GM19452 (cell line): ENCODE measurements around the gene HMBS.
"Not testable (repeated sequence)": the region's sequence is repeated elsewhere in the genome, so short reads cannot be mapped to it uniquely, and the experiment has no call there.

Experiments
- ATAC-seq: cut with Tn5 transposase; IDR thresholded peaks from one replicate; pipeline ENCODE4 v1.9.1; 2021; ENCODE audit not compliant: unreplicated experiment

HMBS gene

DNA sequence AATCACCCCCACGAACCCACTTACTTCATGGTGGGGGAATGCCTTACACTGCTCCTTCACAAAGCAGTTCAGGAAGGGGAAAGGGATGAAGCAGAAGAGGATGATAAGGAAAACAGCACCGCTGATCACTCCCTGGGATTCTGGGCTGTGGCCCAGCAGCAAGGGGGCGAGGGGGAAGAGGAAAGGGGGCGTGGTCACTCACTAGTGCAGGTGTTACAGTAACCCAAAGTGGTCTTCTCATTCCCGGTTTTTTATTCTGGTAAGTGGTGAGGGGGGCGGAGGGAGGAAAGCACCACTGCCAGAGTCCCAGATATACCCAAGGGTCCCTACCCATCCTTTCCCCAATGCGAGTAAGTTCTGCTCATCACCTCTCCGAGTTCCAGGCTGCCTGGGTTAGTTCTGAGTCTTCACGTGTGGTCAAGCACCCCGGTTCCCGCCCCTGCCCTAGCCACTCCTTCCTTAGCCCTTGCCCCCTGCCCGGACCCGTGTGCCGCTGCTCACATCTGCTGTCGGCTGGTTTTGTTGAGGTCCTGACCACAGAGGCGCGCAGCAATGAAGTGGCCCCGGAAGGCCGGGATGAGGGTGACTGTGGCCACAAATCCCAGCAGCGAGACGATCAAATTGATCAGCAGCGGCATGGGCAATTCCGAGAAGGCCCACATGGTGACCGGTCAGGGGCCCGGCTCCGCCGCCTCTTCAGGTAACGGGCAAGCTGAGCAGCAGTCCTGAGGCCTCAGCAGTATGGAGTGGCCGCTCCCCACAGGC lies 16.5 kb downstream of the HMBS start:
- ATAC-seq: peak; percentile 35

DNA sequence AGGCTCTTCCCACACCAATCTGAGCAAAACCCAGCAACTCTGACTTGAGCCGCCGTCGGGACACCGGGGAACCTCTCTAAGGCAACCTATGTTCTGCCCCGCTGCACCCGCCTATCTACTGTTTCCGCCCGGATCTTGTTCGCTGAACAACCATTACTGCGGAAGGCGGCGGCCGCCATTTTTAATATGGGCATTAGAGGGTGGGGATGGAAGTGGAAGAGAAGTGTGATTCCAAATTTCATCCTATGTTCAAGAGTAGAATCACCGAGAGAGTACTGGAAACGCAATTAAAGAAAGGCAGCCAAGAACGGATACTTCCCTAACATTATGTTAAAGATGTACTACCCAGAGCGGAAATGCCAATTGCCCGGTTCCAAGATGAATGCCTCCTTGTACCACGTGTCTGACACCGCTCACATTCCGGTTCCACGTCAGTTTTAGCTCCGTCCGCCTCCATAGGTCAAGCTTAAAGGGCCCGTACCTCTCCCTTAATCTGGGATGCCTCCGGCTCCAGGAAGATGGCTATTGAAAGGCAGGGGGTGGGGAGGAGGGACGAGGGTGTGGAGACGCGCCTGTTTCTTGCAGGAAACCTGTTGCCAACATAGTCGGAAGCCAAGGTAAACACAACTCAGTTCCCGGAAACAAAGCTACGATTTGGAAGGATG lies 17.2 kb downstream of the HMBS start, which contains the start of gene DPAGT1:
Gene DPAGT1, minus strand, starts transcription at position 95 of the 665 bp plus-strand sequence. CDS start 198 bp downstream, outside the sequence.
- peak; percentile 67 for ATAC-seq

DNA sequence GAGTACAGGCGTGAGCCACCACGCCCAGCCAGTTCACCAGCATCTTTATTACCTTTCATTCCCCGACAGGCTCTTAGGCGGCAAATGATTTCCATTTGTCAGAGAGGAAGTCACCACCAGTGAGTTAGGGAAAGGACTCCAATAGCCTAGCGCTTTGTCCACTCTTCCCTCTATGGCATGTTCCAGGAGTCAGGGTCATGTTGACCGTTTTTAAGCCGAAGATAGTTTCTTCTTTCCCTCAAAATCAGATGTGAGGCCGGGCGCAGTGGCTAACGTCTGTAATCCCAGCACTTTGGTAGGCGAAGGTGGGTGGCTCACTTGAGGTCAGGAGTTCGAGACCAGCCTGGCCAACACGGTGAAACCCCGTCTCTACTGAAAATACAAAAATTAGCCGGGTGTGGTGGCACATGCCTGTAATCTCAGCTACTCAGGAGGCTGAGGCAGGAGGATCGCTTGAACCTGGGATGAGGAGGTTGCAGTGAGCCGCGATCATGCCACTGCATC lies 18.5 kb downstream of the HMBS start:
- ATAC-seq: not testable (repeated sequence)

DNA sequence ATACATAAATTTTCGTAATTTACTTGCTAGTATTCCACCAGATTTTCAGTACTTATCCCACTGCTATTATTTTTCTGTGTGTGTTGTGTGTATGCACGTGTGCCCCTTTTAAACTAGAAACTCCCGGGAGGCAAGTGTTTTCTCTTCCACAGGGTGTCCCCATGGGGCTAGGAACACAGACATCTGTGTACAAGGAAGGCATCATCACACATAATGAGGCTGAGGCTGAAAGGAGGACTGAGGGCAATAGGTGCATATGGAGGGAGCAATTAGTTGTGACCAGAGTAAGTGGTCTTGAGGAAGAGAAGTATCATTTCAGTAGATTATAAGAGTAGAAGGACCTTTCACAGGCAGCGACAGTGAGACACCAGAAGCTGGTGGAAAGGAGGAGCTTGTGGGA lies 19.1 kb downstream of the HMBS start:
- ATAC-seq: no peak

DNA sequence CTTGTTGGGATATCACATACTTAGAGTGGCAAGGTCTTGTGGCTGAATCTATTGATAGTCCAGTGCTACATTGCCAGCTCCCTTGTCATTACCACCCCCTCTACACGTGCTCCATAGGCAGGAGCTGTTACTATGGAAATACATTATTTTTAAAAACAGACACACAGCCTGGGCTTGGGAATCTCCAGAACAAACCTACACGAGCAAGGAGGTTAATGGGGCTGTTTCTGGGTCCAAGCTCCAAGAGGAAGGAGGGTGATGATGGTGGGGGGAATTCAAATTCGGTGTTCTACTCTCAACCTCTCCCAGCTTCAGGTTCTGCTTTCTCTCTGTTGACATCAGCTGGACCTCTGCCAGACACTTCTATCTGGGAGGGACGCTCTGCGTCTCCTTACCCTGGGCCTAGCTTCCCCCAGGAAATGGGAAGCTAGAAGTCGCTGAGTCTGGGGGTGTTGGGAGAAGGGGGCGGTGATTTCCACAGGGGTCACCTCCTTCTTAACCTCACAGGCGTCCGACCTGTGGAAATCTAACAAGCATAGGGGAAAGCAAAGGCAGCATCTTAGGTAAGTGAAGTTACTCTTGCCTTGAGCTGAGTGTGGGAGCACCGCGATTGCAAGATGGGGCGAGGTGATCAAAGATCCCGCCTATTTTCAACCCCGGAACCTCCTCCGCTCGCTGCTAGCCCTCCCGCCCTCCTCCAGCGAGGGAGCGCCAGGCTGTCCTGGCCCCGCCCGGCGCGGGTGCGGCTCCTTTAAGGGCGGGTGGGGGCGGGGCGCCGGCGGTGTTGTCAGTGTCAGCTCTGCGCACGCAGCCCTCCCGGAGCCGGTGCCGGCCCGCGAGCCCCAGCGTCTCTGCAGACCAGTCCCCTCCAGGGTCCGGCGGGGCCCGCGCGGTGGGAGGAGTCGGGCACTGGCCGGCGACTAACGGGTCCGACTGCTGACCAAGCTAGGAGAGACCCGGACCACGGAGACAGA lies 22.2 kb downstream of the HMBS start, which contains the start of gene C2CD2L:
Gene C2CD2L, plus strand, starts transcription at position 781 of the 974 bp plus-strand sequence. CDS start 398 bp downstream, outside the sequence.
- ATAC-seq: peak; percentile 71

DNA sequence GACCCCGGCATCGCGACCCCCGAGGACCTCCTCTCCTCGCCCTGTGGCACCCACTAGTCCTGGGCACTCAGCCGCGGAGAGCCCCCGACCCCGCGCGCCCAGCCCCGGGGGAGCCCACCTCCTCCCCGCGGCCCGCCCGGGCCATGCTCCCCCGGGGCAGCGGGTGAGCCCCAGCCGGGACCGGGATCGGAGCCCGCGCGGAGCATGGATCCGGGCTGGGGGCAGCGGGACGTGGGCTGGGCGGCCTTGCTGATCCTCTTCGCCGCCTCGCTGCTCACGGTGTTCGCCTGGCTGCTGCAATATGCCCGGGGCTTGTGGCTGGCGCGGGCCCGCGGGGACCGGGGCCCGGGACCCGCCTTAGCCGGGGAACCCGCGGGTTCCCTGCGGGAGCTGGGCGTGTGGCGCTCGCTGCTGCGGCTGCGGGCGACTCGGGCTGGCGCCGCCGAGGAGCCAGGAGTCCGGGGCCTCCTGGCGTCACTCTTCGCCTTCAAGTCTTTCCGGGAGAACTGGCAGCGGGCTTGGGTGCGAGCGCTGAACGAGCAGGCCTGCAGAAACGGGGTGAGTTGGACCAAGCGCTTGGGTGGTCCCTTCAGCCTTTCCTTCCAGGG lies 23.0 kb downstream of the HMBS start:
- peak; percentile 32 for ATAC-seq

DNA sequence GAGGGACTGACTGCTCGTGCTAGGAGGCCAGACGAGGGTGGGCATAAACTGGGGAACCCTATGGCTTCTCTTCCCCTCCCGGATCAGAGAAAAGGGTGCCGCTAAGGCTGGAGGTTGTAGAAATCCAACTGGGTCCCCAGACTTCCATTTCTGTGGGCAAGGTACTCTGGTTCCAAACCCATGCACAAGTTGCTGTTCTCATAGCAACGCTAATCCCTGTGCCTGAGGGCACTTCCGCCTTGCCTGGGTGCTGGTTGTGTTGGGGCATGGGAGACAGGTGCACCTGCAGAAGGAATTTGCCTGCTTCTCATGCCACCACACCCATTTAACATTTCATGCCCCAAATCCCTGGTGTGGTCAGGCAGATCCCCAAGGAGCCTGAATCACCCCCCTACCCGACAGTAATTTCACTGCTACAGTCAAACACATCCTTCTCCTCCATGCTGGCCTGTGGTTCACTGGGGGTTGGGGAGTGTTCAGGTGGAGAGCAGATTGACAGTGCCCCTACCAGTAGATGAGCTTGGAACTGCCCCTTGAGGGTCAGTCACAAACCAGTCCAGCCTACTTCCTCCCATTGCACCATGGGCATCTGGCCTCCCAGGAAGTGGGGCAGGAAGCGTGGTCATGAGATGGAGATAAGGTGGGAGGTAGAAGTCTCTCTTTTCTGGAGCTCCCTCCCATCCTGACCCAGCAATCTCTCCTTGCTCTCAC lies 23.6 kb downstream of the HMBS start:
- no peak for ATAC-seq

DNA sequence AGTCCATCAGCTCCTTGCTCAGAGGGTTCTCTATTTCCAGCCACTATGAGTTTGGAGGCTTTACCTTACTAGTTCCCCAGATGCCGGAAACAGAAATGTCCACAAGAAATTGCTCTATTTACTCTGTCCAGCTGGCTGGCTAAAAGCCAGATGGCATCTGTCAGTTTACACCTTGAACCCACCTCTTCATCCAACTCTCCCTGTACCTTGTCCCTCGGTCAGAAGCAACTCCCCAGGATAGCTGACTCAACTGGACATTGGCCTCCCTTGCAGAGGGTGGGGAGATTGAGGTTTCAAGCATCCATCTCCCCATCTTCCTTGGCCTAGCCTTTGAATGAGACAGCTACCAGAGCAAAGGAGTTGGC lies 24.2 kb downstream of the HMBS start:
- ATAC-seq: no peak

DNA sequence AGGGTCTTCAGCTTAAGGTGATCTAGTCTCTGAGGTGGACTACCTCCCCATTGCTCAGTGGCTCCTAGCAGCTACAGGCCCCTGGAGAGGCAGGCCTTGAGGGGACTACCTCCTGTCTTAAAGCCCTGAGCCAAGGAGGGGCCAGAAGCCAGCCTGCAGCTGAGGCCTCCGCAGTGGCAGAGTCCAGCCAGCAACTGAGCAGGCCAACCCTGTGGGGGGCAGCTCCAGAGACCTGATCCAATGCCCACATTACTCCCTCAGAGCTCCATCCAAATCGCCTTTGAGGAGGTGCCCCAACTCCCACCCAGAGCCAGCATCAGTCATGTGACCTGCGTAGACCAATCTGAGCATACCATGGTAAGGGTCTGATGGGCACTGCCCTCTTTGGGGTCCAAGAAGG lies 25.2 kb downstream of the HMBS start:
- no peak for ATAC-seq

DNA sequence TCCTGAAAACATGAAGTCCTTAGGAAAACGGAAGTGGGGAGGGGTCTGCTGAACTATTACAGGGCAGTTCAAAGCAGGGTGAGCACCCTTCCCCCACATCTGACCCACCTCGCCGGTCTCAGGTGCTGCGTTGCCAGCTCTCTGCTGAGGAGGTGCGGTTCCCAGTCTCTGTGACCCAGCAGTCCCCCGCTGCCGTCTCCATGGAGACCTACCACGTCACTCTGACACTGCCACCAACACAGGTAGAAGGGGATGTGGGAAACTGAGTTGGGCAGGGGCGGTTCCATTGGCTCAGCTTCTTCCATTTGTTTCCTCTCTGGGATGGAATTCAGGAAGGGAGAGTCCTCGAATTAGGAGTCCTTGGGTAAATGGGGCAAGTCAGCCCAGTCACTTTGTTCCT lies 25.8 kb downstream of the HMBS start:
- ATAC-seq: no peak

DNA sequence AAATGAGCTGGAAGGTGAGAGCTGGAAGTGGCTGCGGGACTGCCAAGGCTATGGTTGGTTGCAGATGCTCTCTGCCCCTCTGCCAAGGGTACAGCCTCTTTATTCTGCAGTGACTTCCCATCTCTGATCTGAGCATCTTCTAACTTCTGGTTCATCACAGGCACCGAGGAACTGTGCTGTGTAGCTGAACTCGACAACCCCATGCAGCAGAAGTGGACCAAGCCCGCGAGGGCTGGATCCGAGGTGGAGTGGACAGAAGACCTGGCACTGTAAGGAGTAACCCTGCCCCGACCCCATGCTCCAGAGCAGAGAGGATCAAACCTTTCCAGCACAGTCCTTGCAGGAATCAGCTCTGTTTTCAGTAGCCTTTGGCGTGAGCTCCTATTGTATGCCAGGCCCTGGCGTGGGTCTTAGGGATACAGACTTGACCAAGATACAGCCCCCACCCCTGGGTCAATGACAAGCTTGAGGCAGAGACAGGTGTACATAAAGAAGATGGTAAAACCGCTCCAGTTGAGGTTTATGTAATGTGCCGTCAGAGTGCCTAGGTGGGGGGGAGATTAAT lies 26.8 kb downstream of the HMBS start:
- no peak for ATAC-seq

DNA sequence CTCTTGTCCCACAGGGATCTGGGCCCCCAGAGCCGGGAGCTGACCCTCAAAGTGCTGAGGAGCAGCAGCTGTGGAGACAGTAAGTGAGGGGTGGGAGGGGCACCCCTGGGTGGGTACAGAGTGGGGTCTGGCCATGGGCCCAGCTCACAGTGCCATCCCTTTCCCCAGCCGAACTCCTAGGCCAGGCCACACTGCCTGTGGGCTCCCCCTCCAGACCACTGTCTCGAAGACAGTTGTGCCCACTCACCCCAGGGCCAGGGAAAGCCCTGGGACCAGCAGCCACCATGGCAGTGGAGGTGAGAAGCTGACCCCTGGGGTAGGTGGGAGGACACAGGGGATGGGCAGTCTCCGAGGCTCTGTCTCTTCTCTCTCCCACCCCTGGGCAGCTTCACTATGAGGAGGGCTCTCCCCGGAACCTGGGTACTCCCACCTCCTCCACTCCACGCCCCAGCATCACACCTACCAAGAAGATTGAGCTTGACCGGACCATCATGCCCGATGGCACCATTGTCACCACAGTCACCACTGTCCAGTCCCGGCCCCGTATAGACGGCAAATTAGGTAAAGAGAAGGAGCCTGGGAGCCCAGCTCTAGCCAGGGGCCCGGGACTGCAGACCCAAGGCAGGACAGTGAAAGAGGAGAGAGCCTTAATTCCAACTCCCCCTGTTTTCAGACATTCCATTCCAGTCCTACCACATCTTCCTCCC lies 27.8 kb downstream of the HMBS start:
- ATAC-seq: no peak

DNA sequence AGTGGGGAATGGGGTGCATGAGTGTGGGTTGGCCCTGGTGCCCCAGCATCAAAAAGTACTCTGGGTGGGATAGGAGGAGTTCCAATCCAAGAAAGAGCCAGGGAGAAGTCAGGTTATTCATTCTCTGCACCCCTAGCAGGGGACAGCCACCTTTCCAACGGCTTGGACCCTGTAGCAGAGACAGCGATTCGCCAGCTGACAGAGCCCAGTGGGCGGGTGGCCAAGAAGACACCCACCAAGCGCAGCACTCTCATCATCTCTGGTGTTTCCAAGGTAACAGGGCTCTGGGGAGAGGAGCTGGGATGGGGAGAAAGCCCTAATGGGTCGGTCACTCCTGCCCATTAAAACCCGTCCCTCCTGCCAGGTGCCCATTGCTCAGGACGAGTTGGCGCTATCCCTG lies 29.0 kb downstream of the HMBS start:
- no peak for ATAC-seq

DNA sequence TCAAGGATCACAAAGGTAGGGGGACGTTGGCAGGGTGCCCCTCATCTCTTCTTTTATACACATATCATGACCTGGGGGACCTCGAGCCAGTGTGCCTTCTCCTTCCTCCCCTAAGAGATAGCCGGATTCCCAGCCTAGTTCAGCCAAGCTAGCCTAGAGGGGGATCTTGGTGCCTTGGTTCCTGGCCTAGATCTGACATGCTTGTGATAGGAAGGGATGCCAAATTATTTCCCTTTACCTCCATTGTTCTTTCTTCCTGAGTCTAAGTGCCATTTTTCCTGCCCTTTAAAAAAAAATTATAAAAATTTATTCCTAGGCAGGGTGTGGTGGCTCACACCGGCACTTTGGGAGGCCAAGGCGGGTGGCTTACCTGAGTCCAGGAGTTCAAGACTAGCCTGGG lies 29.7 kb downstream of the HMBS start:
- no peak for ATAC-seq

DNA sequence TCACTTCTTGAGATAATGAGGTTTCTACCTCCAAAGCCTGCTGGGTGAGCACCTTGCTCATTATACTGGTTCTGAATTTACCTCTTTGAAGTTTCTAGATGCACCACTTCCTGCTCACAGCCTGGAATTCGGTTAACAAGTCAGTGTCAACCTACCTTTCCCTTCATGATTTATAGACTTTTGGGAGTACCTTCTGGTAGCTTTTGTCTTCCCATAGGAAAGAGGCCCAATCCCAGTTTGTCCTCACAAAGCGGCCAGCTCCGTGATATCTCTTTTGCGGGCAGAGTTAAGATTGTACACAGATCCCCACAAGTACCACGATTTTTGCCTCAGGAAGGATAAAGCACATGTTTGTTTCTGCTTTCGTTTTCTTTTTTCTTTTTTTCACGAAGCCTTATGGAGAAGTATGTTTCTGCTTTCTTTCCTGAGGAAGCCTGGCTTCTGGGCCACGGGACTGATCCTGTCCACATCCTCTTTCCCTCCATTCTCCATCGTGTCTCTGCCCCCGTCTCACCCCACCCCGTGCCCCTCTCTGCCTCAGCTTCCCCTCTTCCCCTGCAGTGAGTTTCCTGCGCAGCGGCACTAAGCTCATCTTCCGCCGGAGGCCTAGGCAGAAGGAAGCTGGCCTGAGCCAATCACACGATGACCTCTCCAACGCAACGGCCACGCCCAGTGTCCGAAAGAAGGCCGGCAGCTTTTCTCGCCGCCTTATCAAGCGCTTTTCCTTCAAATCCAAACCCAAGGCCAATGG lies 31.0 kb downstream of the HMBS start:
- ATAC-seq: no peak

DNA sequence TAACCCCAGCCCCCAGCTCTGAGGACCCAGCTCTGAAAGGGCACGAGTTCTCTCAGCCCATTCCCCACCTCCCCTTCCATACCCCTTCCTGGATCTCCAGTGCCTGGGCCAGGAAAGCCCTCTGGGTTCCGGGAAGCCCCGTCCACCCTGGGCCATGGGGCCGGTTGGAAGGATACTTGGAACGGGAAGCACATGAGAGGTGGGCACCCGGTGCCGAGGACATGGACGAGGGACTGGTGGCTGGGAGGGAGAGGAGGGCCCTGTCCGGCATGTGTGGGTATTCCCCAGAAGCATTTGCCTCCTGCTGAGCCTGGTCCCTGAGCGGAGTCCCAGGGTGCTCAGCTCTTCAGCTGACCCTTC lies 31.5 kb downstream of the HMBS start:
- no peak for ATAC-seq

DNA sequence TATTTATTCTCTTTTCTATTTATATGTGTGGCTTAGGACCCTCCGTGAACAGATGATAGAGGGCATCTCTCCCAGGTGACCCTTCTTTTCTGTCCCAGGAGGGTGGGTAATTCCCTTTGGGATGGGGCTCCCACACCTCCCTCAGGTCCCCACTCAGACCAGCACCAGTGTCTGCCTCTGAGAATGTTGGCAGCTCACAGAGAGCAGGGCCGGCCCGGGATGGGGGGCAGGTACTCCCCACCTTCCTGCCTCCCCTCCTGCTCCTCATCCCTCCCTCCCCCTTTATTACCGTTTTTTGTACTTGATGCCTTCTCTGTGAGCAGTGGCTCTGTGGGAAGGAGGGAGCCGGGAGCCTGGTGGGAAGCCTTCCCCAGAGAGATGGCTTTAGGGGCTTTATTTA lies 31.9 kb downstream of the HMBS start:
- ATAC-seq: no peak

DNA sequence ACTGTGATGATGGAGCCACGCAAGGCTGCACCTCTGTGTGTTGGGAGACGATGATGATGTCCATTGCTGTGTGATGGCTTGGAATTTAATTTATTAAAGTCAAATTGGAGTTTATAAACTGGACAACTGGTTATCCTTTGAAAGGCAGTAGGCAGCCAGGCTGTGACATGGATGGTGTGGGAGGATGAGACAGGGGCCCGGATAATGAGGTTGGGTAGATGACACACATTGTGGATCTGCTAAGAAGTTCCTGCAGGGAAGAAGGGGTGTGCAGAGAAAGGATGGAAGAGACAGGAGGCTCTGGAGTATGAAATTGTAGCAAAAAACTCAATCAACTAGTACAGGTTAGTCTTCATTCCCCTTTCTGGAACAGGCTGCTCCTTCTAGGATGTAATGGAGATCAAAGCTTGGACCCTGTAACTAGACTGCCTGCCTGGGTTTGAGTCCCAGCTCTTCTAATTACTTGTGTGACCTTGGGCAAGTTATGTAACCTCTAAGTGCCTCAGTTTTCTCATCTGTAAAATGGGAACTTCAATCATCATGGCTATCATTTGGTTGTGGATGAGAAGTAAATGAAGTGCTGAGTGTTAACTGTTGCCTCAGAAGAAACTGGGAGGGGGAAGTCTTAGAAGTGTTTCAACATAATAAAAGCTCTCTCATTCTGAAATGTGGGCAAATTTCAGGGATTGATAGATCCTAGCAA lies 32.5 kb downstream of the HMBS start:
- no peak for ATAC-seq
